H1 (cell line): ENCODE data around the gene OSBP. TPM values are rescaled to one million over a fixed set of nuclear protein-coding genes. Genes with fewer than 3 reads are reported as not detected.

Experiments
- CTCF ChIA-PET: fragments of 300-600 bp; sonication (Branson Sonifier 250); formaldehyde crosslinking; loops from one replicate; lab custom pipeline; 2021; ENCODE audit not compliant: partially characterized antibody; lab: Charles Lee
- POLR2A ChIA-PET: fragments of 300-600 bp; sonication (Branson Sonifier 250); formaldehyde crosslinking; loops from one replicate; lab custom pipeline; 2021; ENCODE audit warnings: inconsistent platforms; ENCODE audit not compliant: partially characterized antibody; lab: Charles Lee
- DNase-seq, 2 experiments: peaks; one replicate each; pipeline versions ENCODE4 v3.0.0 to v3.0.0-alpha.2; 2010 to 2022; ENCODE audit warnings: low spot score in 2 of 2, low read depth in 1 of 2, mixed read lengths in 1 of 2
- FAIRE-seq: peaks from 2 replicates; lab custom pipeline; 2011; peaks lifted over from hg19 to GRCh38; lab: Jason Lieb, UNC
- H2AFZ ChIP-seq: 2 replicates; pipeline ENCODE4 v1.8.1; 2012; ENCODE audit warnings: low read length, inconsistent platforms
- H2AK5ac ChIP-seq: 2 replicates; pipeline ENCODE4 v1.6.1; 2013; ENCODE audit warnings: low read depth, low read length
- H2BK120ac ChIP-seq: replicated peaks from 2 replicates; pipeline ENCODE3; 2013; ENCODE audit warnings: low read depth, low read length, inconsistent platforms
- H2BK12ac ChIP-seq: 2 replicates; pipeline ENCODE4 v1.6.1; 2013; ENCODE audit warnings: low read depth, low read length
- H2BK15ac ChIP-seq: 2 replicates; pipeline ENCODE4 v1.6.1; 2013; ENCODE audit warnings: low read length
- H2BK20ac ChIP-seq: 2 replicates; pipeline ENCODE4 v1.6.1; 2013; ENCODE audit warnings: low read length
- H2BK5ac ChIP-seq: 2 replicates; pipeline ENCODE4 v1.6.1; 2013; ENCODE audit warnings: low read depth, low read length
- H3K14ac ChIP-seq: 2 replicates; pipeline ENCODE4 v1.6.1; 2013; ENCODE audit warnings: inconsistent platforms; ENCODE audit not compliant: insufficient read length
- H3K18ac ChIP-seq: 2 replicates; pipeline ENCODE4 v1.6.1; 2013; ENCODE audit warnings: low read length; ENCODE audit errors: extremely low read depth
- H3K23ac ChIP-seq: 2 replicates; pipeline ENCODE4 v1.6.1; 2013; ENCODE audit warnings: inconsistent platforms; ENCODE audit not compliant: insufficient read length
- H3K23me2 ChIP-seq: 2 replicates; pipeline ENCODE4 v1.6.1; 2013; ENCODE audit warnings: low read depth, low read length
- H3K27ac ChIP-seq: 2 replicates; pipeline ENCODE4 v1.6.1; 2011; ENCODE audit warnings: low read depth, low read length, inconsistent platforms
- H3K27me3 ChIP-seq, 4 experiments: replicated peaks in 1 of 4; 1 replicate in 1 of 4; 2 replicates in 3 of 4; pipeline versions ENCODE4 v1.6.1 to v1.8.1; 2011 to 2013; ENCODE audit warnings: low read length in 3 of 4, mild to moderate bottlenecking in 3 of 4, inconsistent platforms in 2 of 4, mixed read lengths in 2 of 4, moderate library complexity in 1 of 4; ENCODE audit not compliant: control insufficient read depth in 3 of 4, insufficient read depth in 3 of 4; ENCODE audit errors: extremely low read depth in 1 of 4
- H3K36me3 ChIP-seq, 4 experiments: 2 replicates each; pipeline versions ENCODE4 v1.6.1 to v1.8.1; 2011 to 2013; ENCODE audit warnings: mild to moderate bottlenecking in 4 of 4, low read length in 3 of 4, moderate library complexity in 2 of 4, control low read depth in 1 of 4, inconsistent platforms in 1 of 4; ENCODE audit not compliant: insufficient read depth in 4 of 4, control insufficient read depth in 2 of 4
- H3K4ac ChIP-seq: replicated peaks from 2 replicates; pipeline ENCODE3; 2013; ENCODE audit warnings: low read length, low read depth, mixed read lengths, inconsistent platforms; ENCODE audit not compliant: insufficient read length
- H3K4me1 ChIP-seq, 4 experiments: replicated peaks in 1 of 4; 1 replicate in 1 of 4; 2 replicates in 3 of 4; pipeline versions ENCODE4 v1.6.1 to v1.8.1; 2011 to 2013; ENCODE audit warnings: low read length in 3 of 4, inconsistent platforms in 2 of 4, mixed read lengths in 1 of 4; ENCODE audit not compliant: insufficient read depth in 4 of 4, control insufficient read depth in 3 of 4
- H3K4me2 ChIP-seq, 2 experiments: 2 replicates each; pipeline versions ENCODE4 v1.6.1 to v1.8.1; 2011 to 2013; ENCODE audit warnings: low read depth in 2 of 2, low read length in 2 of 2, control low read depth in 1 of 2, inconsistent platforms in 1 of 2, mild to moderate bottlenecking in 1 of 2; ENCODE audit not compliant: insufficient read depth in 1 of 2
- H3K4me3 ChIP-seq, 4 experiments: fragments of 200-600, 300-600 bp in 1 of 4; sonication (generic), shearing (Covaris generic), sonication (Bioruptor Twin) in 1 of 4; 2 replicates each; pipeline versions ENCODE4 v1.5.1 to v1.8.1; 2011 to 2016; ENCODE audit warnings: low read length in 4 of 4, low read depth in 3 of 4, control low read depth in 2 of 4, inconsistent platforms in 2 of 4, mild to moderate bottlenecking in 2 of 4, mixed read lengths in 1 of 4, moderate library complexity in 1 of 4; ENCODE audit not compliant: insufficient read depth in 2 of 4; ENCODE audit errors: extremely low read depth in 1 of 4
- H3K56ac ChIP-seq: replicated peaks from 2 replicates; pipeline ENCODE3; 2013; ENCODE audit warnings: low read depth, mild to moderate bottlenecking, mixed read lengths, low read length, inconsistent platforms; ENCODE audit not compliant: insufficient read length
- H3K79me1 ChIP-seq: 2 replicates; pipeline ENCODE4 v1.6.1; 2013; ENCODE audit warnings: low read depth, low read length, control low read depth
- H3K79me2 ChIP-seq, 2 experiments: 2 replicates each; pipeline versions ENCODE4 v1.6.1 to v1.8.1; 2012 to 2013; ENCODE audit warnings: low read length in 2 of 2, mild to moderate bottlenecking in 2 of 2, inconsistent platforms in 1 of 2; ENCODE audit not compliant: insufficient read depth in 2 of 2, control insufficient read depth in 1 of 2
- H3K9ac ChIP-seq, 4 experiments: replicated peaks in 1 of 4; 1 replicate in 1 of 4; 2 replicates in 3 of 4; pipeline versions ENCODE4 v1.6.1 to v1.8.1; 2011 to 2013; ENCODE audit warnings: low read depth in 3 of 4, low read length in 3 of 4, control low read depth in 2 of 4, mild to moderate bottlenecking in 2 of 4, moderate library complexity in 2 of 4, inconsistent platforms in 1 of 4; ENCODE audit errors: extremely low read depth in 1 of 4
- H3K9me3 ChIP-seq, 2 experiments: 2 replicates each; pipeline versions ENCODE4 v1.6.1 to v1.8.1; 2012 to 2013; ENCODE audit warnings: mild to moderate bottlenecking in 2 of 2, moderate library complexity in 2 of 2, control low read depth in 1 of 2, inconsistent platforms in 1 of 2, low read depth in 1 of 2, low read length in 1 of 2, mixed read lengths in 1 of 2; ENCODE audit not compliant: insufficient read depth in 2 of 2
- H4K20me1 ChIP-seq, 2 experiments: replicated peaks in 1 of 2; 2 replicates each; pipeline versions ENCODE3 to v1.8.1; 2011 to 2013; ENCODE audit warnings: inconsistent platforms in 2 of 2, low read length in 2 of 2, mild to moderate bottlenecking in 1 of 2; ENCODE audit not compliant: insufficient read depth in 2 of 2, control insufficient read depth in 1 of 2
- H4K5ac ChIP-seq: 2 replicates; pipeline ENCODE4 v1.6.1; 2013; ENCODE audit warnings: low read length, low read depth, mixed read lengths, inconsistent platforms; ENCODE audit not compliant: insufficient read length
- H4K8ac ChIP-seq: 2 replicates; pipeline ENCODE4 v1.8.0; 2013; ENCODE audit warnings: mild to moderate bottlenecking, moderate library complexity, low read length, inconsistent platforms; ENCODE audit not compliant: insufficient read depth; ENCODE audit errors: extremely low read depth
- H4K91ac ChIP-seq: replicated peaks from 2 replicates; pipeline ENCODE3; 2013; ENCODE audit warnings: low read length, mixed read lengths, inconsistent platforms; ENCODE audit not compliant: insufficient read length
- CTBP2 ChIP-seq: IDR thresholded peaks from 2 replicates; pipeline ENCODE4 v1.7.0; 2011; ENCODE audit warnings: borderline replicate concordance, mild to moderate bottlenecking, moderate library complexity, mixed read lengths, low read length; ENCODE audit not compliant: insufficient read depth, insufficient read length
- EP300 ChIP-seq, 2 experiments: IDR thresholded peaks; 1 replicate in 1 of 2; 2 replicates in 1 of 2; pipeline ENCODE4 v1.6.1; 2011 to 2012; ENCODE audit warnings: low read depth in 2 of 2, low read length in 2 of 2, mild to moderate bottlenecking in 2 of 2, borderline replicate concordance in 1 of 2, inconsistent platforms in 1 of 2, moderate library complexity in 1 of 2
- NANOG ChIP-seq: IDR thresholded peaks from 2 replicates; pipeline ENCODE4 v1.6.1; 2011; ENCODE audit warnings: low read length, low read depth, mild to moderate bottlenecking, inconsistent platforms; ENCODE audit not compliant: insufficient read depth, poor library complexity, severe bottlenecking
- WGBS, 2 experiments: shearing (Covaris generic) in 1 of 2; methylation state at CpG; one replicate each; pipeline versions ENCODE4 v1.1.6 to v1.1.7; 2013 to 2015; ENCODE audit warnings: low lambda C conversion rate in 2 of 2, mixed read lengths in 2 of 2, inconsistent platforms in 1 of 2, low coverage in 1 of 2, missing lambda C conversion rate in 1 of 2; ENCODE audit not compliant: insufficient replicate concordance in 2 of 2, insufficient coverage in 1 of 2, insufficient read length in 1 of 2; ENCODE audit errors: extremely low coverage in 1 of 2, missing lambda C conversion rate in 1 of 2; 5-methylcytosine and 5-hydroxymethylcytosine counted together
- polyA plus RNA-seq, 7 experiments: library from polyadenylated mRNA; depleted of rRNA in 3 of 7; stranded (reverse) in 5 of 7; unstranded in 2 of 7; fragments of >200 nt in 5 of 7; fragments of 200-250 nt in 2 of 7; gene quantifications; 1 replicate in 5 of 7; 2 replicates in 1 of 7; 4 replicates in 1 of 7; pipeline versions ENCODE4 v1.2.1 to v1.2.3, GENCODE V29; 2011 to 2013; ENCODE audit warnings: missing spikeins in 2 of 7, mixed read lengths in 2 of 7
- total RNA-seq: library from RNA; stranded (reverse); fragmentation: NEBNext Ultra II Directional; extraction: Animal tissue kit (Norgen Biotek cat#: 25700); gene quantifications from 2 replicates; pipeline ENCODE4 v1.2.1, GENCODE V29; 2021

The OSBP gene
- total and polyA plus RNA-seq, 2 of the 8 experiments (the other 6 are each of a cell fraction or from before 2014, with no cell fraction given), result 13.2 to 43.1 TPM

- H3K18ac ChIP-seq, result no peak overlapping the region
- TF ChIP-seq CTBP2 (no peak), EP300 (IDR thresholded peaks at IDR 0.05; ENCODE audit: borderline replicate concordance in 1 of 2, low read depth in 2 of 2, low read length in 2 of 2) (no peak), NANOG (no peak)
- TF ChIP-seq, all 59 proteins: peak for 0
- H4K5ac ChIP-seq, result no peak overlapping the region
- H3K27ac ChIP-seq, result no peak overlapping the region
- H3K4me2 ChIP-seq, result no peak overlapping the region
- H3K36me3 ChIP-seq, result no peaks in the 10 kb centered on the region
- no peak overlapping the region for H2BK5ac ChIP-seq
- no peaks in the 10 kb centered on the region for H3K79me2 ChIP-seq
- H3K27me3 ChIP-seq, result no peaks in the 10 kb centered on the region
- H3K79me1 ChIP-seq, result no peaks in the 10 kb centered on the region
- 73% methylated on average over 3 of the region's 3 CpGs; no CpG with 5 or more reads in 1 of the 2 experiments for WGBS, 2 experiments
- POLR2A ChIA-PET, result interaction anchor here (0.6 to 1.8 kb wide), 2 partner anchors 9 to 44 kb away, joined by 3 to 5 read pairs; partner anchors contain the start of gene OSBP
- no peak overlapping the region for H2BK12ac ChIP-seq
- no peak overlapping the region for H2AFZ ChIP-seq
- H2AK5ac ChIP-seq, result no peak overlapping the region
- H3K23me2 ChIP-seq, result no peaks in the 10 kb centered on the region
- H3K23ac ChIP-seq, result no peak overlapping the region
- H4K20me1 ChIP-seq, result no peaks in the 10 kb centered on the region
- H4K91ac ChIP-seq, result no peak overlapping the region
- no peak overlapping the region for H2BK120ac ChIP-seq
- no peak overlapping the region for H3K14ac ChIP-seq
- H2BK20ac ChIP-seq, result no peak overlapping the region
- H3K9ac ChIP-seq, result no peak overlapping the region
- no peaks in the 10 kb centered on the region for H3K9me3 ChIP-seq
- peaks cover 0 to 2% (median 1%) of the 10 kb centered on the region in 4 experiments; a peak in 2 of 7 replicates for H3K4me1 ChIP-seq
- H3K4me3 ChIP-seq, result no peak overlapping the region
- no peak overlapping the region for H2BK15ac ChIP-seq
- FAIRE-seq (no peak), DNase-seq (no peak)
- CTCF ChIA-PET, result interaction anchor here (0.8 to 1.1 kb wide), 2 partner anchors 46 to 996 kb away, joined by 3 read pairs; no protein-coding TSS in a partner anchor
- no peak overlapping the region for H3K56ac ChIP-seq
- no peak overlapping the region for H4K8ac ChIP-seq
- no peak overlapping the region for H3K4ac ChIP-seq
Measured at GRCh38 chr11:59625703-59626102, 10.1 kb upstream of the OSBP start.
